H1 (cell line): ENCODE measurements around the gene PFN4. TPM values are rescaled to one million over a fixed set of nuclear protein-coding genes. Genes with fewer than 3 reads are reported as not detected.

ENCODE experiments used
- CTCF ChIA-PET: fragments of 300-600 bp; sonication (Branson Sonifier 250); formaldehyde crosslinking; loops from one replicate; lab custom pipeline; 2021; ENCODE audit not compliant: partially characterized antibody; lab: Charles Lee
- POLR2A ChIA-PET: fragments of 300-600 bp; sonication (Branson Sonifier 250); formaldehyde crosslinking; loops from one replicate; lab custom pipeline; 2021; ENCODE audit warnings: inconsistent platforms; ENCODE audit not compliant: partially characterized antibody; lab: Charles Lee
- DNase-seq, 2 experiments: peaks; one replicate each; pipeline versions ENCODE4 v3.0.0 to v3.0.0-alpha.2; 2010 to 2022; ENCODE audit warnings: low spot score in 2 of 2, low read depth in 1 of 2, mixed read lengths in 1 of 2
- FAIRE-seq: peaks from 2 replicates; lab custom pipeline; 2011; peaks lifted over from hg19 to GRCh38; lab: Jason Lieb, UNC
- H2AFZ ChIP-seq: 2 replicates; pipeline ENCODE4 v1.8.1; 2012; ENCODE audit warnings: low read length, inconsistent platforms
- H2AK5ac ChIP-seq: 2 replicates; pipeline ENCODE4 v1.6.1; 2013; ENCODE audit warnings: low read depth, low read length
- H2BK120ac ChIP-seq: replicated peaks from 2 replicates; pipeline ENCODE3; 2013; ENCODE audit warnings: low read depth, low read length, inconsistent platforms
- H2BK12ac ChIP-seq: 2 replicates; pipeline ENCODE4 v1.6.1; 2013; ENCODE audit warnings: low read depth, low read length
- H2BK15ac ChIP-seq: 2 replicates; pipeline ENCODE4 v1.6.1; 2013; ENCODE audit warnings: low read length
- H2BK20ac ChIP-seq: 2 replicates; pipeline ENCODE4 v1.6.1; 2013; ENCODE audit warnings: low read length
- H2BK5ac ChIP-seq: 2 replicates; pipeline ENCODE4 v1.6.1; 2013; ENCODE audit warnings: low read depth, low read length
- H3K14ac ChIP-seq: 2 replicates; pipeline ENCODE4 v1.6.1; 2013; ENCODE audit warnings: inconsistent platforms; ENCODE audit not compliant: insufficient read length
- H3K18ac ChIP-seq: 2 replicates; pipeline ENCODE4 v1.6.1; 2013; ENCODE audit warnings: low read length; ENCODE audit errors: extremely low read depth
- H3K23ac ChIP-seq: 2 replicates; pipeline ENCODE4 v1.6.1; 2013; ENCODE audit warnings: inconsistent platforms; ENCODE audit not compliant: insufficient read length
- H3K23me2 ChIP-seq: 2 replicates; pipeline ENCODE4 v1.6.1; 2013; ENCODE audit warnings: low read depth, low read length
- H3K27ac ChIP-seq: 2 replicates; pipeline ENCODE4 v1.6.1; 2011; ENCODE audit warnings: low read depth, low read length, inconsistent platforms
- H3K27me3 ChIP-seq, 4 experiments: replicated peaks in 1 of 4; 1 replicate in 1 of 4; 2 replicates in 3 of 4; pipeline versions ENCODE4 v1.6.1 to v1.8.1; 2011 to 2013; ENCODE audit warnings: low read length in 3 of 4, mild to moderate bottlenecking in 3 of 4, inconsistent platforms in 2 of 4, mixed read lengths in 2 of 4, moderate library complexity in 1 of 4; ENCODE audit not compliant: control insufficient read depth in 3 of 4, insufficient read depth in 3 of 4; ENCODE audit errors: extremely low read depth in 1 of 4
- H3K36me3 ChIP-seq, 4 experiments: 2 replicates each; pipeline versions ENCODE4 v1.6.1 to v1.8.1; 2011 to 2013; ENCODE audit warnings: mild to moderate bottlenecking in 4 of 4, low read length in 3 of 4, moderate library complexity in 2 of 4, control low read depth in 1 of 4, inconsistent platforms in 1 of 4; ENCODE audit not compliant: insufficient read depth in 4 of 4, control insufficient read depth in 2 of 4
- H3K4ac ChIP-seq: replicated peaks from 2 replicates; pipeline ENCODE3; 2013; ENCODE audit warnings: low read length, low read depth, mixed read lengths, inconsistent platforms; ENCODE audit not compliant: insufficient read length
- H3K4me1 ChIP-seq, 4 experiments: replicated peaks in 1 of 4; 1 replicate in 1 of 4; 2 replicates in 3 of 4; pipeline versions ENCODE4 v1.6.1 to v1.8.1; 2011 to 2013; ENCODE audit warnings: low read length in 3 of 4, inconsistent platforms in 2 of 4, mixed read lengths in 1 of 4; ENCODE audit not compliant: insufficient read depth in 4 of 4, control insufficient read depth in 3 of 4
- H3K4me2 ChIP-seq, 2 experiments: 2 replicates each; pipeline versions ENCODE4 v1.6.1 to v1.8.1; 2011 to 2013; ENCODE audit warnings: low read depth in 2 of 2, low read length in 2 of 2, control low read depth in 1 of 2, inconsistent platforms in 1 of 2, mild to moderate bottlenecking in 1 of 2; ENCODE audit not compliant: insufficient read depth in 1 of 2
- H3K4me3 ChIP-seq, 4 experiments: fragments of 200-600, 300-600 bp in 1 of 4; sonication (generic), shearing (Covaris generic), sonication (Bioruptor Twin) in 1 of 4; 2 replicates each; pipeline versions ENCODE4 v1.5.1 to v1.8.1; 2011 to 2016; ENCODE audit warnings: low read length in 4 of 4, low read depth in 3 of 4, control low read depth in 2 of 4, inconsistent platforms in 2 of 4, mild to moderate bottlenecking in 2 of 4, mixed read lengths in 1 of 4, moderate library complexity in 1 of 4; ENCODE audit not compliant: insufficient read depth in 2 of 4; ENCODE audit errors: extremely low read depth in 1 of 4
- H3K56ac ChIP-seq: replicated peaks from 2 replicates; pipeline ENCODE3; 2013; ENCODE audit warnings: low read depth, mild to moderate bottlenecking, mixed read lengths, low read length, inconsistent platforms; ENCODE audit not compliant: insufficient read length
- H3K79me1 ChIP-seq: 2 replicates; pipeline ENCODE4 v1.6.1; 2013; ENCODE audit warnings: low read depth, low read length, control low read depth
- H3K79me2 ChIP-seq, 2 experiments: 2 replicates each; pipeline versions ENCODE4 v1.6.1 to v1.8.1; 2012 to 2013; ENCODE audit warnings: low read length in 2 of 2, mild to moderate bottlenecking in 2 of 2, inconsistent platforms in 1 of 2; ENCODE audit not compliant: insufficient read depth in 2 of 2, control insufficient read depth in 1 of 2
- H3K9ac ChIP-seq, 4 experiments: replicated peaks in 1 of 4; 1 replicate in 1 of 4; 2 replicates in 3 of 4; pipeline versions ENCODE4 v1.6.1 to v1.8.1; 2011 to 2013; ENCODE audit warnings: low read depth in 3 of 4, low read length in 3 of 4, control low read depth in 2 of 4, mild to moderate bottlenecking in 2 of 4, moderate library complexity in 2 of 4, inconsistent platforms in 1 of 4; ENCODE audit errors: extremely low read depth in 1 of 4
- H3K9me3 ChIP-seq, 2 experiments: 2 replicates each; pipeline versions ENCODE4 v1.6.1 to v1.8.1; 2012 to 2013; ENCODE audit warnings: mild to moderate bottlenecking in 2 of 2, moderate library complexity in 2 of 2, control low read depth in 1 of 2, inconsistent platforms in 1 of 2, low read depth in 1 of 2, low read length in 1 of 2, mixed read lengths in 1 of 2; ENCODE audit not compliant: insufficient read depth in 2 of 2
- H4K20me1 ChIP-seq, 2 experiments: replicated peaks in 1 of 2; 2 replicates each; pipeline versions ENCODE3 to v1.8.1; 2011 to 2013; ENCODE audit warnings: inconsistent platforms in 2 of 2, low read length in 2 of 2, mild to moderate bottlenecking in 1 of 2; ENCODE audit not compliant: insufficient read depth in 2 of 2, control insufficient read depth in 1 of 2
- H4K5ac ChIP-seq: 2 replicates; pipeline ENCODE4 v1.6.1; 2013; ENCODE audit warnings: low read length, low read depth, mixed read lengths, inconsistent platforms; ENCODE audit not compliant: insufficient read length
- H4K8ac ChIP-seq: 2 replicates; pipeline ENCODE4 v1.8.0; 2013; ENCODE audit warnings: mild to moderate bottlenecking, moderate library complexity, low read length, inconsistent platforms; ENCODE audit not compliant: insufficient read depth; ENCODE audit errors: extremely low read depth
- H4K91ac ChIP-seq: replicated peaks from 2 replicates; pipeline ENCODE3; 2013; ENCODE audit warnings: low read length, mixed read lengths, inconsistent platforms; ENCODE audit not compliant: insufficient read length
- E2F6 ChIP-seq: IDR thresholded peaks from 2 replicates; pipeline ENCODE4 v1.6.1; 2012; ENCODE audit warnings: inconsistent platforms
- MAFK ChIP-seq: IDR thresholded peaks from 2 replicates; pipeline ENCODE4 v1.6.1; 2012; ENCODE audit warnings: low read depth, mild to moderate bottlenecking, improper control_type of control experiment, low read length
- WGBS, 2 experiments: shearing (Covaris generic) in 1 of 2; methylation state at CpG; one replicate each; pipeline versions ENCODE4 v1.1.6 to v1.1.7; 2013 to 2015; ENCODE audit warnings: low lambda C conversion rate in 2 of 2, mixed read lengths in 2 of 2, inconsistent platforms in 1 of 2, low coverage in 1 of 2, missing lambda C conversion rate in 1 of 2; ENCODE audit not compliant: insufficient replicate concordance in 2 of 2, insufficient coverage in 1 of 2, insufficient read length in 1 of 2; ENCODE audit errors: extremely low coverage in 1 of 2, missing lambda C conversion rate in 1 of 2; 5-methylcytosine and 5-hydroxymethylcytosine counted together
- polyA plus RNA-seq, 7 experiments: library from polyadenylated mRNA; depleted of rRNA in 3 of 7; stranded (reverse) in 5 of 7; unstranded in 2 of 7; fragments of >200 nt in 5 of 7; fragments of 200-250 nt in 2 of 7; gene quantifications; 1 replicate in 5 of 7; 2 replicates in 1 of 7; 4 replicates in 1 of 7; pipeline versions ENCODE4 v1.2.1 to v1.2.3, GENCODE V29; 2011 to 2013; ENCODE audit warnings: missing spikeins in 2 of 7, mixed read lengths in 2 of 7
- total RNA-seq: library from RNA; stranded (reverse); fragmentation: NEBNext Ultra II Directional; extraction: Animal tissue kit (Norgen Biotek cat#: 25700); gene quantifications from 2 replicates; pipeline ENCODE4 v1.2.1, GENCODE V29; 2021

PFN4 gene
- total and polyA plus RNA-seq, 2 of the 8 experiments (the other 6 are each of a cell fraction or from before 2014, with no cell fraction given): not detected

GRCh38 chr2:24122366-24123194, 554 bp downstream of the PFN4 start:
- Histone ChIP-seq H2BK120ac (peak overlapping the region; percentile 85), H3K23me2 (peaks cover 3% of the 10 kb centered on the region), H2BK12ac (no peak overlapping the region), H3K9me3 (no peaks in the 10 kb centered on the region), H3K4me1 (peaks cover 4 to 7% (median 6%) of the 10 kb centered on the region in 4 experiments; a peak in 6 of 7 replicates), H3K4me3 (peak overlapping the region; percentile 60 to 68 (median 66)), H3K56ac (no peak overlapping the region), H3K79me2 (no peaks in the 10 kb centered on the region), H3K27ac (0 out of 2 replicates have a peak overlapping the region, but pooled peaks have one; percentile 6), H3K79me1 (no peaks in the 10 kb centered on the region), H4K91ac (peak overlapping the region; percentile 60), H4K5ac (peak overlapping the region; percentile 70), H2BK15ac (no peak overlapping the region; the same call in 1 of the 2 replicates), H3K23ac (no peak overlapping the region), H2BK5ac (no peak overlapping the region), H3K18ac (peak overlapping the region; percentile 75; the same call in 1 of the 2 replicates), H3K27me3 (peaks cover 0 to 10% (median 4%) of the 10 kb centered on the region in 4 experiments; a peak in 4 of 7 replicates), H3K4me2 (peak overlapping the region; percentile 75 to 80), H2BK20ac (peak overlapping the region; percentile 64; the same call in 1 of the 2 replicates), H4K8ac (peak overlapping the region; percentile 95), H4K20me1 (no peaks in the 10 kb centered on the region), H3K4ac (peak overlapping the region; percentile 87), H2AFZ (peak overlapping the region; percentile 95), H2AK5ac (no peak overlapping the region), H3K36me3 (no peaks in the 10 kb centered on the region), H3K9ac (peak overlapping the region in 3 of 4 experiments; percentile 25 to 80 (median 70); a peak in 5 of 7 replicates), H3K14ac (no peak overlapping the region)
- TF ChIP-seq E2F6: peak; percentile 93
- no peak for TF ChIP-seq MAFK
- ChIA-PET CTCF (interaction anchor here (1.0 to 2.3 kb wide), 5 partner anchors 11 to 103 kb away, joined by 3 to 9 read pairs (median 7); partner anchors contain the start of gene TP53I3), POLR2A (interaction anchor here (0.6 to 2.0 kb wide), 7 partner anchors 12 to 1049 kb away, joined by 3 to 24 read pairs (median 3); partner anchors contain the start of gene TP53I3)
- DNase-seq (no peak), FAIRE-seq (no peak)
- 28% methylated on average over 15 of the region's 15 CpGs; no CpG with 5 or more reads in 1 of the 2 experiments for WGBS, 2 experiments
